NCI-H526 (cell line): ENCODE measurements around the gene TPM1.

Source experiments
- DNase-seq, 2 experiments: peaks; one replicate each; lab custom pipeline; 2025; lab: John Stamatoyannopoulos, UW

Gene TPM1

GRCh38 chr15:63075015-63075983 lies 32.8 kb downstream of the TPM1 start:
- DNase-seq: no peak

DNA sequence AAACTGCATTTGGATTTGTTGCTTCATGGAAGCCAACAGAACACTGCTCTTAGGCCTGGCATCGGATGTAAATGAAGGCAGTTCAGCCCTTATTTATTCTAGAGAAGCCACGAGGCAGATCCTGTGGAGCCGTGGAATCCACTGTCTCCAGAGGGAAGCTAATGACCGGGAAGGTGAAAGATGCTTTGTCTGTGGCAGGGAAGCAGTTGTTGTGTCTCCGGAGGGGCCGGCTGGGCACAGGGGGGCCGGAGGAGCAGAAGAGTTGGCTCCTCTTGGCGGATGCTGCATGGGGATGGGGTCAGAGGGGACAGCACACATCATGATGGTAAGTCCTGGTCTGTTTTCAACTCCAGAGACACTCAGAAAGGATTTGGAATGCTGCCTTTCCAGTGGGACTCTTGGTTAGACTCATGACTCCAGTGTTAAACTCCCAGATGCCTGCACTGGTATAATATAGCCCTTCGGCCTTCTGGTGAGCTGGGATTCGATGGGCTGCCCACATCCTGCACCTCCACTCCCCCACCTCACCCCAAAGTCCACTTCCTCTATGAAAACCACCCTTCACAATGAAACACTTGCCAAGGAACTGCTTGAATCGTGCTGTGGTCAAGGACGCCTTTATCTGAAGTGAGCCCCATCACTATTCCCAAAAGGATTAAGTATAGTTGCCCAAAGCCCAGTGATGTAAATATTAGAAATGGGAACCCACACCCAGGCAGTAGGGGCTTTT lies 33.6 kb downstream of the TPM1 start:
- DNase-seq: peak in 1 of 2 experiments; percentile 39

DNA sequence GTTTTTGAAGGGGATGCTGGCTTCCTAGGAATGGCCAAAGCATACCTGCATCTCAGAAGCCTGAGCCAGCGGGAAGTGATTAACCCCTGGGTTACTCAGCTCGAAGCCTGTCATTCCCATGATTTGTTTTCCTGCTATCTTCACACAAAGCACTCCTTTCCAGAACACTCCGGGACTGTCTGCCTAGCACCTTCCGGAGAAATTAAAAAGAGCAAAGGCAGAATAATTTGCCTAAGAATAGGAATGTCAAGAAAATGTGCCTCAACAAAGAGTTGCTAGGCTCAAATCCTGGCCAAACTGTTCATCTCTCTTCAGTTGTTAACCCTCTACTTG lies 34.1 kb downstream of the TPM1 start:
- DNase-seq: no peak

GRCh38 chr15:63077952-63078351 lies 35.4 kb downstream of the TPM1 start:
- peak; percentile 93 to 95 for DNase-seq

- no peak for DNase-seq
Measured at GRCh38 chr15:63079947-63080626, 37.5 kb downstream of the TPM1 start.

GRCh38 chr15:63080634-63081250 lies 38.2 kb downstream of the TPM1 start:
- no peak for DNase-seq

DNA sequence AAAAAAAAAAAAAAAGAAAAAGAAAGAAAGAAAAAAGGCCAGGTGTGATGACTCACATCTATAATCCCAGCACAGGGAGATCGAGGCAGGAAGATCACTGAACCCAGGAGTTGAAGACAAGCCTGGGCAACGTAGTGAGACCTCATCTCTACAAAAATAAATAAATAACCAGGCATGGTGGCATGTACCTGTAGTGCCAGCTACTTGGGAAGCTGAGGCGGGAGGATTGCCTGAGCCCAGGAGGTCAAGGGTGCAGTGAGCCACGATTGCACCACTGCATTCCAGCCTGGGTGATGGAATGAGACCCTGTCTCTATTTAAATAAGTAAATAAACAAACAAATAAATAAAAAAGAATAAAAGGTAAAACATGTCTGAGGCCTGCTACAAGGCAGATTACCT lies 39.8 kb downstream of the TPM1 start:
- DNase-seq: no peak

DNA sequence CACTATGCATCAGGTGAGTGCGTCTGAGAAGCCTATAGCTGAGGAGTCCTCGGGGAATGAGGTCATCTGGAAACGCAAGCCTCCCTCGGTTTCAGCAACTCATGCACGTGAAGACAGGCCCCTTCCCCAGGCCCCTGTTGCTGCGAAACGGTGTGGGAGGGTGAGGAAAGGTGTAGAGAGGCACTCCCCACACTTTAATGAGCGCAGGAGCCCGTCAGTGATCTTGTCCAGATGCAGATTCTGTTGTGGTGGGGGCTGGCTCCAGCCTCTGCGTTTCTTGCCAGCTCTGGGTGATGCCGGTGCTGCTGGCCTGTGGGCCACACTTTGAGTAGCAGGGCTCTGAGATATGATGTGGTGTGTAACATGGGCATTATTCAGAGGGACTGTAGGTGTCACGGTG lies 40.5 kb downstream of the TPM1 start:
- DNase-seq: no peak

DNA sequence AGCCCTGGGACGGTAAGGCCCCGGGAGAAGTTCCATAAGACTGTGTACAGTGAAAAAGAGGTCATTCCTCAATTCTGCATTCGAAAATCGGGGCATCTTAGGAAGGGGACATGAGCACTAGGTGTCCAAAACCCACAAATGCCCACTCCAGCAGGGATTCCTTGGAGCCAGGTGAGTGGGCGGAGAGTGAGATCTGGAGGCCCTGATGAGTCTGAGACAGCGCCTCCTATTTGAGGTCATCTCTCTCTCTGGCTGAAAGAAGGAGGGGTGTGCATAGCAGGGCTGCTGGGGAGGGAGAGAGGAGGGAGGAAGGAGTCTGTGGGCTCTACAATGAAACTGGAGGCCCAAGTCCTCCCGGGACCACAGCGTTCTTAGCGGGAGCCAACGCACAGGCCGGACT lies 41.0 kb downstream of the TPM1 start:
- DNase-seq: no peak

DNA sequence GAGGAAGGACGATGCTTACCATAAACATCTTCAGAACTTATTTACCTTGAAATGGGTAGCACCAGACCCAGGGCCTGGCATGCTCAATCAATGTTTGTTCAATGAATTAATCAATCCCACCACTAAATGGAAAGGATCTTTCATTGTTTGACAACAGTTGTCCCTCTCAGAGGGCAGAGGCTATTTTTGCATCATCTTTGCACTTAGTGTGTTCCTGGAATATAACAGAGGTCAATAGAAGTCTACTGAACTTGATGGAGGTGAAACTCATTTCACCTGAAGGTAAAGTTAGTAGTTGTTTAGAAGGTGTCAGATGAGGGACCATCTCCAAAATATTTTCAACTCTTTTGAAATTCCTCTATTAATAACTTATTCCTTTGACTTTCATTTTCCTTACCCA lies 42.3 kb downstream of the TPM1 start:
- DNase-seq: no peak

- DNase-seq: no peak
Measured at GRCh38 chr15:63085289-63085688, 42.7 kb downstream of the TPM1 start.

- DNase-seq: no peak
Measured at GRCh38 chr15:63086271-63086670, 43.7 kb downstream of the TPM1 start.

DNA sequence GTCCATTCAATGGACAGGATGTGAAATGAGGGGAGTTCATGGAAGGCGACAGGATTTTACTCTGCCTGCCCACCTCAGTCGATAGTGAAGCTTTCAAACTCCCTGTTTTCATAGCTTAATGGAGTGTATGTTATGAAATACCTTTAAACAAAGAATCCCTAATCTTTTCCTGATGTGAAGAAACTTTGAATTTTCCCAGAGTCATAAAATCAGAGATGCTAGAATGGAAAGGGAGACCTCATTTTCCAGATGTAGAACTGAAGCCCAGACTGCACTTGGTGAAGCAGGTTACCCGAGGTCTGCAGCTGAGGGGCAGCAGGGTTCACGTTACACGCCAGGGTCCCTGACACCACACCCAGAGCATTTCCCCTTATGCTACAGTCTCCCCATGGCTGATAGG lies 44.4 kb downstream of the TPM1 start:
- no peak for DNase-seq

DNA sequence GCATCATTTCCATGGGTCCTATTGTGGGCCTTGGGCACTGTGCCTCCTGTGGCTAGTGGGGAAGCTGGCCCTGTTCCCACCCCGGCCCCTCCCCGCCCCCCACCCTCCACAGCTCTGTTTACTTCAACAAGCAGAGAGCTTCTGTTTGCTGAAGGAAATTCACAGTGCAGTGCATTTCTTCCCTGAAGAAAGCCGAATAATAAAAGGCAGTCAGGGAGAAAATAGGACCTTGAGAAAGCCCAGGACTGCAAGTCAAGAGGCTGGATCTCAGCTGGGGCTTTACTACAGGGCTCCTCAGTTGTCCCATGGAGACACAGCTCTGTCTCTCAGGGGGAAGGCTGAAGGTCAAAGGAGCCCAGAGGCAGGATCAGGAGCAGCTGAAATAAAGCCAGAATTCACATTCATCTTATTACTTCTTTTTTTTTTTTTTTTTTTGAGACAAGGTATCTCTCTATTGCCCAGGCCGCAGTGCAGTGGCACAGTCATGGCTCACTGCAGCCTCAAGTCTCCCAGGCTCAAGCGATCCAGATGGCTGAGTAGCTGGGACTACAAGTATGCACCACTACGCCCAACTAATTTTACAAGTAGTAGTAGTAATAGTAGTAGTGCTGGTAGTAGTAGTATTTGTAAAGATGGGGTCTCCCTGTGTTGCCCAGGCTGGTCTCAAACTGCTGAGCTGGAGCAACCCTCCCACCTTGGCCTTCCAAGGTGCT lies 46.1 kb downstream of the TPM1 start:
- DNase-seq: peak in 1 of 2 experiments; percentile 47

DNA sequence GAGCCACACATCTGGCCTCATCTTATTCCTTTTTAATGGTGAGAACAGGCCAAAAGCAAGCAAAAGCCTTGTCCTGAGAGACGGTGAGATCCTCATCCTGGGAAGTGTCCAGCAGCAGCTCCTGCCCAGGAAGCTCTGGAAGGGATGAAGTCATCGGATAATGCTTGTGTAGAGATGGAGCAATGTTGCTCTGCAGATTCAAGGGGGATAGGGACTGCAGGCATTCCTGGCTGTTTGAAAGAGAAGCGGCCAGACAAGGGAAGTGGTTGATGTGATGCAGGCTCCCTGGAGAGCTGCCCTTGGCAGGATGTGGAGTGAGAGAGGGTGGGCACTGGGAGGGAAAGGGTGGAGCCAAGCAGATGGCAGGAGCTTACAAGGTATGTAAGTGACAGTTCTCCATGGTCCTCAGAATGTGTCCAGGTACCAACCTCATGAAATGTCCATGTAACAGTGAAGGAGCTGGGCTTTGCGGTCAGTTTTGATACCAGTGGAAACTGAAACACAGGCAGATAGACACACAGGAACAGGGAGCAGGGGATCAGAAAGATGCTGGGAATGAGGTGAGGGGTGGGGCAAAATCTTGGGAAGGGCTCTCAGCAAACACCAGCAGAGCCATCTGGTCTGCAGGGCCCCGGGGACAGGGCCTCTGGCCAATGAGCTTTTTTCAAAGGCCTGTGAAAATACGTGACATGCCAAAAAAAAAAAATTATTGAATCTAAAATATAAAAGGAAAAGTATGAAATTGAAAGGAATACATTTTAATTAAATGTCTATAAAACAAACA lies 46.9 kb downstream of the TPM1 start:
- DNase-seq: peak; percentile 49 to 65

DNA sequence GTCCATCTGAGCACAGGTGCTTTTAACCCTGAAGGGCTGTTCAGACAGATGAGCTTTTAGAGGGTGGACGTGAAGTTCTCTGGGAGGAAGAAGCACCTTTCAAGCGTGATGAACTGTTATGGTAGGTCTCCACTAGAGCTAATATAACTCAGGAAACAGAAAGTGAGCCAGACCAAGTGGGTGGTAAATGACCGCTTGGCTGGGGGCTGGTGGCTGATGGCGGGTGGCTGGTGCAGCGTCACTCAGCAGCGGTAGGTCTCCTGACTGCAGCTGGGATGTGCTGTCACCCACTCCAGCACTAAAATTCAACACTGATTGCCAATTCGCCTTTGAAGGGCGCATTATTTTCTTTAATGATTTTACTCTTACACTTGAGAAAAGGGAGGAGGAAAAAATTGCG lies 47.9 kb downstream of the TPM1 start:
- no peak for DNase-seq

DNA sequence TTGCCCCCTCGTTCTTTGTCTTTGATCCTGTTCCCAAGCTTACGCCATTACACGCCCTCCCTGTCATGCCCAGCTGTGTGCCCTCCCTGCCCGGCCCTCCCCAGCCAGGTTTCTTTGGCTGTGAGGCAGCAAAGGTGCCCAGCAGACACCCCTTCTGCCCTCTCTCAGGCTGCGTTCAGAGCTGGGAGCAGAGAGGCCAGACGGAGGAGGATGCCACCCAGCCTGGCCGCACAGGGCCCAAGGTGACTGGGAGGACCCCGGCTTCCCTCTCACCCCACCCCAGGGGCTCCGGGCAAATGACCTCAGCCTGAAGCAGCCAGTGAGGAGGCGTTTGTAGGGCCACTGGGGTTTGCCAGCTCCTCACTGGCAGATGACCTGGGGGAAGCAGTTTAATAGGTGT lies 48.3 kb downstream of the TPM1 start:
- no peak for DNase-seq

- DNase-seq: no peak
Measured at GRCh38 chr15:63091679-63092446, 49.3 kb downstream of the TPM1 start.

DNA sequence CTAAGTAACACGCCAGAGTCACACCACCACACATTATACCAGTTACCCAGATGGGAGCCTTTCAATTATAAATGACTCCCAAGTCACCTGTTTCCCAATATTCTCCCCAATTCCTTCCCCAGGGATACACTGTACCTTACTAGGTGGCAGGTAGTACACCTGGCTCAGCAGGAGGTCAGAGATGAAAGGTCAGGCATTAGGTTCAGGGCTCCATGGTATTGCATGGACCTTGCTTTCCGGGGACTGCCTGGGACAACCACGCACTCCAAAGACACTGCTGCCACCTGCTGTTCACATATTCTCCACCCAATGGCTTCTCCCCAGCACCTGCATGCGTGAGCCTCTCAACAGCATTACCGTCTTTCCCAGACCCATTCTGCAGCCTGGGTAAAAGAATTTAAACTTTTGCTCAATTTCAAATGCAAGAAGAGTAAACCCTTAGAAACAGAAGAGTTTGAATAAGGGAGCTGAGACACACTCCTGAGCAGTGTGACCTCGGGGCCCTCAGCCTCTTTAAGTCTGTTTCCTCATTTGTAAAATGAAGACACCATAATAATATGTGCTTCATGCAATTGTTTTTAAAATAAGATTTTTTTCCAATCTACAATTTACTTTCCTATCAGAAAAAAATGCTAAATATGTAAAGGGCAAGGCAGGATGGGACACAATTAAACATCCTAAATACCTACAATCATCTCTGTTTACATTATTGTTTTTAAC lies 51.1 kb downstream of the TPM1 start:
- DNase-seq: peak; percentile 68 to 91
